Glutamatergic neuron (in vitro differentiated cells): Measurements from ENCODE around the gene OR1D5. TPM values are rescaled to one million over a fixed set of nuclear protein-coding genes. Genes with fewer than 3 reads are reported as not detected.

Source experiments
- DNase-seq: peaks from one replicate; pipeline ENCODE4 v3.0.0; 2022
- H3K27ac Mint-ChIP-seq: one replicate; pipeline ENCODE4 v1.8.0; 2020; ENCODE audit warnings: mild to moderate bottlenecking, mixed read lengths, inconsistent platforms; ENCODE audit not compliant: unreplicated experiment
- H3K27me3 Mint-ChIP-seq: one replicate; pipeline ENCODE4 v1.8.0; 2020; ENCODE audit warnings: mild to moderate bottlenecking, moderate library complexity, mixed read lengths, inconsistent platforms; ENCODE audit not compliant: unreplicated experiment
- H3K36me3 Mint-ChIP-seq: one replicate; pipeline ENCODE4 v1.8.0; 2020; ENCODE audit warnings: mild to moderate bottlenecking, mixed read lengths, inconsistent platforms; ENCODE audit not compliant: unreplicated experiment
- H3K4me1 Mint-ChIP-seq: one replicate; pipeline ENCODE4 v1.8.0; 2020; ENCODE audit warnings: mild to moderate bottlenecking, low read depth, mixed read lengths, inconsistent platforms; ENCODE audit not compliant: unreplicated experiment
- H3K4me3 Mint-ChIP-seq: one replicate; pipeline ENCODE4 v1.8.0; 2020; ENCODE audit warnings: mild to moderate bottlenecking, mixed read lengths, inconsistent platforms; ENCODE audit not compliant: unreplicated experiment
- H3K9me3 Mint-ChIP-seq: one replicate; pipeline ENCODE4 v1.8.0; 2020; ENCODE audit warnings: mild to moderate bottlenecking, moderate library complexity, mixed read lengths, inconsistent platforms; ENCODE audit not compliant: unreplicated experiment
- total RNA-seq: library from RNA; stranded (reverse); fragmentation: NEBNext Ultra II Directional; extraction: Animal tissue kit (Norgen Biotek cat#: 25700); gene quantifications from one replicate; pipeline ENCODE4 v1.2.1, GENCODE V29; 2021; ENCODE audit not compliant: unreplicated experiment
- TF ChIP-seq, protein P1 (sequence below): fragments of 200-600 bp; sonication (generic); IDR thresholded peaks from one replicate; pipeline ENCODE4 v1.5.0; 2021; ENCODE audit not compliant: partially characterized antibody, unreplicated experiment

Gene OR1D5
- total RNA-seq, 1 donor from 2014 or later, result not detected

DNA sequence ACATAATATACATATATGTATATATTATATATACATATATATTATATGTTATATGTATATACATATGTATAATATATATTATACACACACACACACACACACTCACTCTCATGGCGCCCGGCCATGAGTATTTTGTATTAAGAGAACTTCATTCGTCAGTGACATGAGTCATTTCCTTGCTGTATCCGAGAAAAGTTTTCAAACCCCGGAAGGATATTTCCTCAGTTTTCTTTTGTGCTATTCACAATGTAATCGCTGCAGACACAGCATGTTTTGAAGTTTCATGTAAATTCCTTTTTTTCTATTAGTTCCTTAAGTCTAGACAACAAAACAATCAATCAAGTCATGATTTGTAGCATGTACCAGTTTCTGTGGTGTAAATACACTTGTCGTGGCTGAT lies 33.3 kb downstream of the OR1D5 start:
- H3K4me3 Mint-ChIP-seq, result no peak overlapping the region
- peaks cover 11% of the 10 kb centered on the region for H3K27me3 Mint-ChIP-seq
- no peak overlapping the region for H3K27ac Mint-ChIP-seq
- no peaks in the 10 kb centered on the region for H3K36me3 Mint-ChIP-seq
- peaks cover 12% of the 10 kb centered on the region for H3K9me3 Mint-ChIP-seq
- H3K4me1 Mint-ChIP-seq, result peaks cover 29% of the 10 kb centered on the region
- TF ChIP-seq, protein P1, sequence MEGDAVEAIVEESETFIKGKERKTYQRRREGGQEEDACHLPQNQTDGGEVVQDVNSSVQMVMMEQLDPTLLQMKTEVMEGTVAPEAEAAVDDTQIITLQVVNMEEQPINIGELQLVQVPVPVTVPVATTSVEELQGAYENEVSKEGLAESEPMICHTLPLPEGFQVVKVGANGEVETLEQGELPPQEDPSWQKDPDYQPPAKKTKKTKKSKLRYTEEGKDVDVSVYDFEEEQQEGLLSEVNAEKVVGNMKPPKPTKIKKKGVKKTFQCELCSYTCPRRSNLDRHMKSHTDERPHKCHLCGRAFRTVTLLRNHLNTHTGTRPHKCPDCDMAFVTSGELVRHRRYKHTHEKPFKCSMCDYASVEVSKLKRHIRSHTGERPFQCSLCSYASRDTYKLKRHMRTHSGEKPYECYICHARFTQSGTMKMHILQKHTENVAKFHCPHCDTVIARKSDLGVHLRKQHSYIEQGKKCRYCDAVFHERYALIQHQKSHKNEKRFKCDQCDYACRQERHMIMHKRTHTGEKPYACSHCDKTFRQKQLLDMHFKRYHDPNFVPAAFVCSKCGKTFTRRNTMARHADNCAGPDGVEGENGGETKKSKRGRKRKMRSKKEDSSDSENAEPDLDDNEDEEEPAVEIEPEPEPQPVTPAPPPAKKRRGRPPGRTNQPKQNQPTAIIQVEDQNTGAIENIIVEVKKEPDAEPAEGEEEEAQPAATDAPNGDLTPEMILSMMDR, result no peak
- no peak for DNase-seq

- Mint-ChIP-seq H3K4me3 (no peak overlapping the region), H3K27me3 (peaks cover 10% of the 10 kb centered on the region), H3K27ac (no peak overlapping the region), H3K4me1 (peaks cover 24% of the 10 kb centered on the region), H3K9me3 (peaks cover 17% of the 10 kb centered on the region), H3K36me3 (peaks cover 5% of the 10 kb centered on the region)
- TF ChIP-seq, protein P1, result no peak
- no peak for DNase-seq
These were observed 34.0 kb downstream of the OR1D5 start for GRCh38 chr17:3029213-3029913.

GRCh38 chr17:3027786-3028532 lies 35.4 kb downstream of the OR1D5 start:
- Mint-ChIP-seq H3K36me3 (peaks cover 17% of the 10 kb centered on the region), H3K27ac (peak overlapping the region; percentile 90), H3K27me3 (peaks cover 11% of the 10 kb centered on the region), H3K9me3 (peaks cover 15% of the 10 kb centered on the region), H3K4me3 (peak overlapping the region; percentile 18), H3K4me1 (peaks cover 13% of the 10 kb centered on the region)
- no peak for DNase-seq
- TF ChIP-seq, protein P1, result no peak

DNA sequence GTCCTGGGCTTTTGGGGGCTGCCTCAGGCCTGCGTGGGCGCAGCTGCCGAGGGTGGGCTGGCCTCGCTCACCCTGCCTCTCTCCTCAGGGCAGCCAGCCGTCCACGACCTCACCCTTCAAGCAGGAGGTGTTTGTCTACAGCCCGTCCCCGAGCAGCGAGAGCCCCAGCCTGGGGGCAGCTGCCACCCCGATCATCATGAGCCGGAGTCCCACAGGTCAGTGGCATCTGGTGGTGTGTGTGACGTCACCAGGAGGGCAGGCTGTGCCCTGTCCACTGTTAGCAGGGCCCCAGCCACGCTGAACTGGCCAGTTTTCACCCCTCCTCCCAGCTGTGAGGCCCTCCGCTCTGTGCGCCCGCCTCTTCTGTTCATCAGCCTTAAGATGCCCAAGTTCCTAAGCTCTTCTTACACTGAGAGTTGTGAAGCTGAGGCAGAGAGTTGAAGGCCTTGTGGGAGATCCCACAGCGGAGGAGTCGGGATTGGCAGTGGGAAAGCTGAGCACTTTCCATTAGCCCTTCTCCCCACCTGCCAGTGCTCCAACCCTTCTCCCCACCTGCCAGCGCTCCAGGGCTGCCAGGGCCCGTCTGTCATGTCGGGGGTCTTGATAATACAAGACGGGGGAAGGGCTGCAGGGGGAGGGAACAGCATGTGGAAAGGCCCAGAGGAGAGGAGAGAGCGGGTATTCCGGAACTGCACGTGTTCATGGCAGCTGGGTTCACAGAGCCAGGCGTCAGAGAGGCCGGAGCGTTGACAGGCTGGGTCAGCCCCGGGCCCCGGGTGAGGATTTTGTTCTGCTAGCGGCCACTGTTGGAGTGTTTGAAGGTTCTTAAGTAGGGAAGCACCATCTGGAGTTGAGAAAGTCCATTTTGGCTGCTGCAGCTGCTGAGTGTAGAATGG lies 36.3 kb downstream of the OR1D5 start:
- Mint-ChIP-seq H3K27me3 (peaks cover 11% of the 10 kb centered on the region), H3K9me3 (peaks cover 15% of the 10 kb centered on the region), H3K36me3 (peaks cover 25% of the 10 kb centered on the region), H3K27ac (peak overlapping the region; percentile 90), H3K4me1 (peaks cover 12% of the 10 kb centered on the region), H3K4me3 (peak overlapping the region; percentile 20)
- peak; percentile 80 for DNase-seq
- TF ChIP-seq, protein P1, result no peak
